Measurements from ENCODE around the gene CAPN11. TPM values are rescaled to one million over a fixed set of nuclear protein-coding genes. Genes with fewer than 3 reads are reported as not detected.

CAPN11 gene
- total and polyA plus RNA-seq, 3 donors from 2014 or later: 20.5 to 115 (median 23.5) TPM

- no peaks in the 10 kb centered on the region for H3K36me3 ChIP-seq (ENCODE audit: low read depth, missing control alignments)
- no peak for DNase-seq
- no peak for TF ChIP-seq POLR2A (IDR thresholded peaks at IDR 0.05)
- no peak for TF ChIP-seq CTCF (IDR thresholded peaks at IDR 0.05)
- intact Hi-C loops (cut with DNase I; ENCODE audit: low total_unique reads): no loop called here
- H3K9me3 ChIP-seq: no peaks in the 10 kb centered on the region
- peaks cover 9% of the 10 kb centered on the region for H3K4me1 ChIP-seq
- H3K4me3 ChIP-seq: no peak overlapping the region
- 89 to 90% methylated on average over 10 to 12 of the region's 12 CpGs for WGBS, 2 donors
- H3K27me3 ChIP-seq: no peaks in the 10 kb centered on the region
- no peak overlapping the region for H3K27ac ChIP-seq
Observed at GRCh38 chr6:44133981-44134711, 24.5 kb upstream of the CAPN11 start.

GRCh38 chr6:44135173-44135758 lies 23.4 kb upstream of the CAPN11 start:
- Histone ChIP-seq H3K4me3 (no peak overlapping the region), H3K4me1 (peaks cover 9% of the 10 kb centered on the region), H3K27me3 (no peaks in the 10 kb centered on the region), H3K36me3 (ENCODE audit: low read depth, missing control alignments) (no peaks in the 10 kb centered on the region), H3K9me3 (no peaks in the 10 kb centered on the region), H3K27ac (no peak overlapping the region)
- intact Hi-C loops (cut with DNase I; ENCODE audit: low total_unique reads): no loop called here
- DNase-seq: no peak
- WGBS, 2 donors: 87 to 88% methylated on average over 9 to 10 of the region's 10 CpGs
- TF ChIP-seq CTCF (IDR thresholded peaks at IDR 0.05): no peak
- TF ChIP-seq POLR2A (IDR thresholded peaks at IDR 0.05): no peak

GRCh38 chr6:44135875-44136274 lies 22.7 kb upstream of the CAPN11 start:
- WGBS, 2 donors: 93 to 96% methylated on average over 7 of the region's 7 CpGs
- no peak for DNase-seq
- Histone ChIP-seq H3K9me3 (no peaks in the 10 kb centered on the region), H3K27ac (no peak overlapping the region), H3K4me1 (peaks cover 9% of the 10 kb centered on the region), H3K27me3 (no peaks in the 10 kb centered on the region), H3K36me3 (ENCODE audit: low read depth, missing control alignments) (no peaks in the 10 kb centered on the region), H3K4me3 (no peak overlapping the region)
- TF ChIP-seq CTCF (IDR thresholded peaks at IDR 0.05) (no peak), POLR2A (IDR thresholded peaks at IDR 0.05) (no peak)
- intact Hi-C loops (cut with DNase I; ENCODE audit: low total_unique reads): no loop called here

GRCh38 chr6:44138717-44139350 lies 19.8 kb upstream of the CAPN11 start:
- WGBS, 2 donors: 52 to 56% methylated on average over 3 to 6 of the region's 6 CpGs
- no peaks in the 10 kb centered on the region for H3K36me3 ChIP-seq (ENCODE audit: low read depth, missing control alignments)
- H3K9me3 ChIP-seq: no peaks in the 10 kb centered on the region
- no peak overlapping the region for H3K27ac ChIP-seq
- intact Hi-C loops (cut with DNase I; ENCODE audit: low total_unique reads): no loop called here
- no peak overlapping the region for H3K4me3 ChIP-seq
- DNase-seq: no peak
- no peaks in the 10 kb centered on the region for H3K4me1 ChIP-seq
- H3K27me3 ChIP-seq: no peaks in the 10 kb centered on the region
- TF ChIP-seq CTCF (IDR thresholded peaks at IDR 0.05) (no peak), POLR2A (IDR thresholded peaks at IDR 0.05) (no peak)
